Stimulated activated CD4-positive, alpha-beta T cell treated with anti-CD3 and anti-CD28 coated beads, TNF-alpha, amount 100 ng/mL, for 1 hour (primary cell): ENCODE results near the gene YIPF7.

ENCODE experiments used
- DNase-seq, 3 donors: peaks; one replicate each; pipeline ENCODE4 v3.0.0-alpha.2; 2020; ENCODE audit warnings: low read depth in 3 of 3, low spot score in 1 of 3

Gene YIPF7

DNA sequence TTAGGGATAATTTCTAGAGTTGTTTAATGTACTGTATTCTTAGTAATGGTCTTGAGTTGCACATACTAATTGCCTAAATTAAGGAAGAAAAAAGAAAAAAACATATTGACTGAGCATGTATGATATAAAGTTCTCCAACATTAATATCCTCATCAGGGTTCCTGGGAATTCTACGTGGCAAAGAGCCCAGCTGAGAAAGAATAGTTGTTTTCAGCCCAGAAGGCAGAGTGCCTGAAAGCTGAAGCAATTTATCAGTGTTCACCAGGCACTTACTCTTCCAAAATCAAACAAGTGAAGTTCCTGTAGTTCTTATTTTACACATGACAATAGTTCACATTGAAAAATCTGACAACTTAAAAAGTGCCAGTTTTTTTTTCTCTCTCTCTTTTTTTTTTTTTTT is 27.7 kb downstream of the YIPF7 start:
- no peak for DNase-seq

DNA sequence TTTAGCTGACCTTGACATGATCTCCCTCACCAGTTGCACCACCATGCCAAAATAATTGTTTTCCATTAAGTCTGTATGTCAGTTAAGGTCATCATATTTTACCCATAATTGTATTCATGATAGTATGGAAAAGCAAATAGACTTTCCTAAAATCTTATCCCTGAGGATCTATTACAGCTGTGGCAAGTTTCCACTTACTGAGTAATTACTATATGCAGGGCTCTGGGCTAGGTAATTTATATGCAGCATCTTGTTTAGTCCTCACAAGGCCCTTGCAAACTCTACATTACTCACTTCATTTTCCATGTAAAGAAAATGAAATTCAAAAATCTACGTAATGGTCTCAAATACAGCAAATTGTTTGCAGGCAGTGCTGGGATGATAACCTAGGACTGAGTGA is 34.8 kb downstream of the YIPF7 start:
- DNase-seq: no peak

DNA sequence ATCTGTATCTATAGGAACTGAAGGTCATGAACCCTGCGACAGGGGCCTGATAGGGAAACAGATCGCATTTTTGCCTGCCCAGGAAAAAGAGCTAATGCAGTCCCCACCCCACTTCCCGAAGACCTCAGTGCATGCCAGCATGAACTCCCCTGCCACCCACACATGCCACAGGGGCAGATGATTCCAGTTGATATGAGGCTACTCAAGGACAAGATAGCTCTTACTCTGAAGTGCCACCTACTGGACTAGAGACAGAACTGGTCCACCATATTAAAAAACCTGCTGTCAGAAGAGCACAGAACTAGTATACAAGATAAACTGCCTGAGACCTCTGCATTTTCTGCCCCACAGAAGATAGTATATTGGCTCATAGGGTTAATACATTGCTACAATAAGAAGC is 68.0 kb downstream of the YIPF7 start:
- DNase-seq: no peak

DNA sequence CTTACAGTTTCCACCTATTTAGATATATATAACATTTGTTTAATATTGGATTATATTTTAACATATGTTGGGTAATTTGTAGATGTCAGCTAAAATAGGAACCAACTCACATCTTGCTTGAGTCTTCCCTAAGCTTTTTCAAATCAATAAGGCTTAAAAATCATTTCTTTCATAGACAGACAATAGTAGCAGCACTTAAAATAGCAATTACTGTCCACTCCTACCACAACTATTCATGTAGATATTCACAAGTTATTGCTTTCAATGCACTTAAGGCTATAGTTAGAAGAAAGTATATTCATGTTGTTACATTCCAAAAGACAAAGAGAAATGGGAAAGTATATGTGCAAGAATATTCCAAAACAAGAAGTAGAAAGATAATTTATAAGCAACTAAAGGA is 71.2 kb downstream of the YIPF7 start:
- DNase-seq: no peak

DNA sequence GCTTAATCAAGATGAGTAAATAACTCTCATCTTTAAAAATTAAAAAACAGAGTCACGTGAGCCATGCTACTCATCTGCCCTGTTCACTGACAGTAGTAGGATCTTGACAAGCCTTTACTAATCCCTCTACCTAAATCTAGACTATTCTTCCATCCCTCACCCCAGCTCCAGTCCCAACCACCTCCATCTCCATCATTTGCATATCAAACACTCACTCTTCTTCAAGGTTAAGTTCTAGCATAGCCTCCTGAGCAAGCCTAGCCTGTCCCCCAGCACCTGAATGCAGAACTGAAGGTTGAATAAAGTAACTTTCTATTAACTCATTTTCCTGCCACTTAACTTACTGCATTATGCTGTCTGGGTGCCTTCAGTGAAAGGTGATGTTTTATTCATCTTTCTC is 72.5 kb downstream of the YIPF7 start:
- no peak for DNase-seq
